HL-60 (cell line): ENCODE data around the gene TNRC6C.

Experiments
- DNase-seq, 2 experiments: peaks; one replicate each; pipeline ENCODE4 v3.0.0-alpha.2; 2010 to 2020; ENCODE audit warnings: low read depth in 1 of 2, low spot score in 1 of 2
- H3K27ac ChIP-seq: fragments of 250-450 bp; sonication (Bioruptor Pico); replicated peaks from 2 replicates; pipeline ENCODE4 v1.5.1; 2020; ENCODE audit warnings: mild to moderate bottlenecking, moderate library complexity
- H3K27me3 ChIP-seq: fragments of 250-450 bp; sonication (Bioruptor Pico); 2 replicates; pipeline ENCODE4 v1.5.1; 2021; ENCODE audit warnings: mild to moderate bottlenecking, moderate library complexity; ENCODE audit not compliant: insufficient read depth, poor library complexity, severe bottlenecking
- H3K4me3 ChIP-seq: replicated peaks from 2 replicates; pipeline ENCODE4 v1.5.1; 2011; ENCODE audit warnings: mild to moderate bottlenecking, control low read depth, low read length; ENCODE audit not compliant: insufficient read depth
- CTCF ChIP-seq: IDR thresholded peaks from one replicate; pipeline ENCODE4 v1.5.1; 2011; ENCODE audit warnings: low read length, control low read depth, inconsistent platforms; ENCODE audit not compliant: insufficient read depth
- GABPA ChIP-seq: IDR thresholded peaks from 2 replicates; pipeline ENCODE4 v1.6.1; 2012; ENCODE audit warnings: low read depth
- POLR2AphosphoS5 ChIP-seq: IDR thresholded peaks from 2 replicates; pipeline ENCODE4 v1.6.1; 2012; ENCODE audit warnings: low read depth
- REST ChIP-seq: IDR thresholded peaks from 2 replicates; pipeline ENCODE4 v1.6.1; 2012; ENCODE audit warnings: low read depth; ENCODE audit not compliant: insufficient replicate concordance
- SPI1 ChIP-seq: IDR thresholded peaks from 2 replicates; pipeline ENCODE4 v1.6.1; 2012; ENCODE audit warnings: low read depth, mild to moderate bottlenecking, borderline replicate concordance

The TNRC6C gene

GRCh38 chr17:77999413-78000173 lies 41.1 kb downstream of the TNRC6C start:
- no peaks in the 10 kb centered on the region for H3K27me3 ChIP-seq
- no peak overlapping the region for H3K4me3 ChIP-seq
- peak; percentile 47 to 73 for DNase-seq
- no peak overlapping the region for H3K27ac ChIP-seq
- TF ChIP-seq CTCF (no peak), POLR2AphosphoS5 (no peak), SPI1 (no peak), GABPA (no peak), REST (no peak)

GRCh38 chr17:78000341-78000740 lies 41.8 kb downstream of the TNRC6C start:
- TF ChIP-seq SPI1 (no peak), CTCF (no peak), REST (no peak)
- no peak for DNase-seq
- H3K4me3 ChIP-seq = no peak overlapping the region
- no peaks in the 10 kb centered on the region for H3K27me3 ChIP-seq
- H3K27ac ChIP-seq = no peak overlapping the region

- no peak for TF ChIP-seq CTCF
- Histone ChIP-seq H3K27ac (no peak overlapping the region), H3K27me3 (no peaks in the 10 kb centered on the region), H3K4me3 (no peak overlapping the region)
- no peak for DNase-seq
Observed at GRCh38 chr17:78001182-78001581, 42.7 kb downstream of the TNRC6C start.

GRCh38 chr17:78001612-78002011 lies 43.1 kb downstream of the TNRC6C start:
- Histone ChIP-seq H3K4me3 (no peak overlapping the region), H3K27ac (no peak overlapping the region), H3K27me3 (no peaks in the 10 kb centered on the region)
- no peak for DNase-seq
- TF ChIP-seq SPI1 (no peak), POLR2AphosphoS5 (no peak), CTCF (no peak), REST (no peak), GABPA (no peak)
